GM18511 (cell line): ENCODE data around the gene CASKIN1.

Experiments used
- ATAC-seq: cut with Tn5 transposase; IDR thresholded peaks from one replicate; pipeline ENCODE4 v1.9.1; 2021; ENCODE audit warnings: mild to moderate bottlenecking, moderate library complexity; ENCODE audit not compliant: unreplicated experiment

CASKIN1 gene

GRCh38 chr16:2233872-2234812, 37.7 kb upstream of the CASKIN1 start:
- no peak for ATAC-seq

GRCh38 chr16:2233046-2233775, 36.8 kb upstream of the CASKIN1 start:
- no peak for ATAC-seq

- no peak for ATAC-seq
Measured at GRCh38 chr16:2232094-2232990, 35.9 kb upstream of the CASKIN1 start.

GRCh38 chr16:2231016-2231931, 34.9 kb upstream of the CASKIN1 start:
- ATAC-seq = no peak

GRCh38 chr16:2230376-2230775, 34.0 kb upstream of the CASKIN1 start:
- no peak for ATAC-seq

GRCh38 chr16:2229632-2230250, 33.3 kb upstream of the CASKIN1 start:
- ATAC-seq = no peak

GRCh38 chr16:2229091-2229490, 32.7 kb upstream of the CASKIN1 start:
- no peak for ATAC-seq

GRCh38 chr16:2228161-2228824, 31.9 kb upstream of the CASKIN1 start:
- no peak for ATAC-seq

- ATAC-seq = no peak
Measured at GRCh38 chr16:2226918-2227317, 30.5 kb upstream of the CASKIN1 start.

GRCh38 chr16:2226245-2226793, 29.9 kb upstream of the CASKIN1 start:
- ATAC-seq = no peak

- ATAC-seq = peak; percentile 28
Measured at GRCh38 chr16:2223942-2224486, 27.6 kb upstream of the CASKIN1 start.

GRCh38 chr16:2223221-2223941, 27.0 kb upstream of the CASKIN1 start, which contains the start of gene E4F1:
Gene E4F1 (plus strand): TSS chr16:2223591. CDS start chr16:2223614, 23 bp downstream.
- peak; percentile 96 for ATAC-seq

- ATAC-seq = no peak
Measured at GRCh38 chr16:2216330-2216729, 19.9 kb upstream of the CASKIN1 start.

- ATAC-seq = peak; percentile 90
Measured at GRCh38 chr16:2214719-2214968, 18.2 kb upstream of the CASKIN1 start, which contains the start of gene PGP. Gene PGP (minus strand): TSS chr16:2214840. CDS start chr16:2214777, 63 bp downstream.

GRCh38 chr16:2213817-2214718, 17.7 kb upstream of the CASKIN1 start:
- ATAC-seq = peak; percentile 8
